Thyroid gland (tissue), 4 donors: ENCODE measurements around the gene RAD51. TPM values are rescaled to one million over a fixed set of nuclear protein-coding genes. Genes with fewer than 3 reads are reported as not detected.
"Not testable (repeated sequence)": the region's sequence is repeated elsewhere in the genome, so short reads cannot be mapped to it uniquely, and the experiment has no call there.

ENCODE experiments used
- DNase-seq, 2 donors: peaks; one replicate each; pipeline ENCODE4 v3.0.0-alpha.2; 2019
- H3K27ac ChIP-seq, 3 donors: fragments of 200-600 bp; sonication (generic); 1 replicate in 2 of 3; 2 replicates in 1 of 3; pipeline ENCODE4 v1.5.1; 2016 to 2019; ENCODE audit warnings: mild to moderate bottlenecking in 1 of 3, moderate library complexity in 1 of 3
- H3K27me3 ChIP-seq: fragments of 200-600 bp; sonication (generic); one replicate; pipeline ENCODE4 v1.5.1; 2019
- H3K36me3 ChIP-seq, 2 donors: fragments of 200-600 bp; sonication (generic); one replicate each; pipeline ENCODE4 v1.5.1; 2016 to 2019
- H3K4me1 ChIP-seq, 2 donors: fragments of 200-600 bp; sonication (generic); one replicate each; pipeline ENCODE4 v1.5.1; 2017 to 2019
- H3K4me3 ChIP-seq, 3 donors: fragments of 200-600 bp; sonication (generic); replicated peaks in 1 of 3; 1 replicate in 2 of 3; 2 replicates in 1 of 3; pipeline ENCODE4 v1.5.1; 2016; ENCODE audit warnings: mild to moderate bottlenecking in 1 of 3
- H3K9me3 ChIP-seq: fragments of 200-600 bp; sonication (generic); one replicate; pipeline ENCODE4 v1.5.1; 2017
- POLR2A ChIP-seq, 2 donors: fragments of 450-650 bp; IDR thresholded peaks; one replicate each; pipeline ENCODE4 v1.6.1; 2017; ENCODE audit warnings: antibody characterized with exemption in 2 of 2, mild to moderate bottlenecking in 2 of 2, moderate library complexity in 1 of 2
- WGBS, 2 donors: methylation state at CpG; one replicate each; pipeline ENCODE4 v1.1.5; 2017; 5-methylcytosine and 5-hydroxymethylcytosine counted together
- intact Hi-C: fragments of 100-400 bp; cut with DNase I; formaldehyde crosslinking; loops from one replicate; pipeline ENCODE4 v1.15.1; 2023
- total RNA-seq, 4 donors: library from RNA; depleted of rRNA; stranded (reverse); fragments of >200 nt; gene quantifications; one replicate each; pipeline ENCODE4 v1.2.3, GENCODE V29; 2016
- TF ChIP-seq, protein P1 (sequence below), 6 experiments: fragments of 200-600 bp in 3 of 6; fragments of 450-650 bp in 3 of 6; sonication (generic) in 3 of 6; IDR thresholded peaks; one replicate each; pipeline ENCODE4 v1.5.1; 2016 to 2019; ENCODE audit warnings: antibody characterized with exemption in 6 of 6, mild to moderate bottlenecking in 2 of 6, inconsistent platforms in 1 of 6, moderate library complexity in 1 of 6

RAD51 gene
- total RNA-seq = 1 to 10 TPM in 1 of 4 donors, under 1 TPM in 1, not detected in 2; 0.40 to 1.4 TPM

DNA sequence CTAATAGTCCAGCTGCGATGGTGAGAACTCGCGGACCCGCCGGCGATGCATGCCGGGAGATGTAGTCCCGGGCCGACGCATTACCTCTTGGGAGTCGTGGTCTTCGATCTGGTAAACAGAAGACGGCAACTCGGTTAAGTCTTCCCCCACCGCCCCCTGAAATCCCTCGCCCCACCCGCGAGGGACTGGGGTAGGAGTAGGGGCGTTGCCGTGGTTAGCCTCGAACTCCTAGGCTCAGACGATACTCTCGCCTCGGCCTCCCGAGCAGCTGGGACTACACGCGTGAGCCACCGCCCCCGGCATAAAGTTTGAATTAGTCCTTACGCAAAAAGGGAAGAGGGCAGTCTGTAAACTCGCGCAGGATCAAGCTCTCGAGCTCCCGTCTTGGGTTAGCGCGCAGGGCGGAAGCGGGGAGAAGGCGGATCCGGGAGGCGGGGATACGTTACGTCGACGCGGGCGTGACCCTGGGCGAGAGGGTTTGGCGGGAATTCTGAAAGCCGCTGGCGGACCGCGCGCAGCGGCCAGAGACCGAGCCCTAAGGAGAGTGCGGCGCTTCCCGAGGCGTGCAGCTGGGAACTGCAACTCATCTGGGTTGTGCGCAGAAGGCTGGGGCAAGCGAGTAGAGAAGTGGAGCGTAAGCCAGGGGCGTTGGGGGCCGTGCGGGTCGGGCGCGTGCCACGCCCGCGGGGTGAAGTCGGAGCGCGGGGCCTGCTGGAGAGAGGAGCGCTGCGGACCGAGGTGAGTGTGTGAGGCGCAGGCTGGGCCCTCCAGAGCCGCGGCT is at the start of gene RAD51:
Gene RAD51 (plus strand): TSS at position 487 of the 781 bp plus-strand sequence. CDS start 3,585 bp downstream, outside the sequence.
- H3K27me3 ChIP-seq = no peaks in the 10 kb centered on the region
- no peaks in the 10 kb centered on the region for H3K9me3 ChIP-seq
- peak; percentile 89 to 92 for DNase-seq
- H3K4me3 ChIP-seq = peak within 1 kb of the TSS; percentile 33 to 93 (median 68)
- peaks cover 5 to 14% of the 10 kb centered on the region in 2 donors for H3K4me1 ChIP-seq
- TF ChIP-seq POLR2A (IDR thresholded peaks at IDR 0.05) = peak in 1 of 2 donors; percentile 67
- TF ChIP-seq, protein P1, sequence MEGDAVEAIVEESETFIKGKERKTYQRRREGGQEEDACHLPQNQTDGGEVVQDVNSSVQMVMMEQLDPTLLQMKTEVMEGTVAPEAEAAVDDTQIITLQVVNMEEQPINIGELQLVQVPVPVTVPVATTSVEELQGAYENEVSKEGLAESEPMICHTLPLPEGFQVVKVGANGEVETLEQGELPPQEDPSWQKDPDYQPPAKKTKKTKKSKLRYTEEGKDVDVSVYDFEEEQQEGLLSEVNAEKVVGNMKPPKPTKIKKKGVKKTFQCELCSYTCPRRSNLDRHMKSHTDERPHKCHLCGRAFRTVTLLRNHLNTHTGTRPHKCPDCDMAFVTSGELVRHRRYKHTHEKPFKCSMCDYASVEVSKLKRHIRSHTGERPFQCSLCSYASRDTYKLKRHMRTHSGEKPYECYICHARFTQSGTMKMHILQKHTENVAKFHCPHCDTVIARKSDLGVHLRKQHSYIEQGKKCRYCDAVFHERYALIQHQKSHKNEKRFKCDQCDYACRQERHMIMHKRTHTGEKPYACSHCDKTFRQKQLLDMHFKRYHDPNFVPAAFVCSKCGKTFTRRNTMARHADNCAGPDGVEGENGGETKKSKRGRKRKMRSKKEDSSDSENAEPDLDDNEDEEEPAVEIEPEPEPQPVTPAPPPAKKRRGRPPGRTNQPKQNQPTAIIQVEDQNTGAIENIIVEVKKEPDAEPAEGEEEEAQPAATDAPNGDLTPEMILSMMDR (IDR thresholded peaks at IDR 0.05) = no peak
- intact Hi-C loops = no loop called here
- no peaks in the 10 kb centered on the region for H3K36me3 ChIP-seq
- WGBS, 2 donors = 0 to 1% methylated on average over 32 to 62 of the region's 81 CpGs
- H3K27ac ChIP-seq = peak within 1 kb of the TSS; percentile 95 to 99 (median 99)

DNA sequence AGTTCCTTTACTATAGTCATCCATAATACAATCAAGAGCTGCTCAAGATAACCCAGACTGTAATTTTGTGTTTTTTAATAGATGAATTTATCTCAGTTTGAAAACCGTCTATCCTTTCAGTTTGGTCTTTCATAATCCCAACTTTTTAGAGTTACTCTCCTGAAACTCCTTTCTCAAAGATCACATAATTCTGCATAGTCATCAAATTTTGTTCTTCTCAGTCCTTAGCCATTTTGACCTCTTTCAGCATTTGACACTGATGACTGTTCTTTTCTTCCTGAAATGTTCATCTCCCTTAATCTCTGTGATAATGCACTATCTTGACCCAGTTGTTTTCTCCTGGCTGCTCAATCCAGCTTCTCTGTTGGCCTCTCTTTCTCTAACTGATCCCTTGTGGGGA is 47.5 kb upstream of the RAD51 start:
- H3K36me3 ChIP-seq = no peaks in the 10 kb centered on the region
- peaks cover 0 to 3% of the 10 kb centered on the region in 2 donors for H3K4me1 ChIP-seq
- H3K27me3 ChIP-seq = no peaks in the 10 kb centered on the region
- intact Hi-C loops = no loop called here
- no peak for DNase-seq
- H3K9me3 ChIP-seq = no peaks in the 10 kb centered on the region
- 91 to 96% methylated on average over 1 of the region's 1 CpG for WGBS, 2 donors
- H3K27ac ChIP-seq = no peak overlapping the region
- TF ChIP-seq, protein P1 (IDR thresholded peaks at IDR 0.05) = no peak
- TF ChIP-seq POLR2A (IDR thresholded peaks at IDR 0.05) = no peak
- no peak overlapping the region for H3K4me3 ChIP-seq

DNA sequence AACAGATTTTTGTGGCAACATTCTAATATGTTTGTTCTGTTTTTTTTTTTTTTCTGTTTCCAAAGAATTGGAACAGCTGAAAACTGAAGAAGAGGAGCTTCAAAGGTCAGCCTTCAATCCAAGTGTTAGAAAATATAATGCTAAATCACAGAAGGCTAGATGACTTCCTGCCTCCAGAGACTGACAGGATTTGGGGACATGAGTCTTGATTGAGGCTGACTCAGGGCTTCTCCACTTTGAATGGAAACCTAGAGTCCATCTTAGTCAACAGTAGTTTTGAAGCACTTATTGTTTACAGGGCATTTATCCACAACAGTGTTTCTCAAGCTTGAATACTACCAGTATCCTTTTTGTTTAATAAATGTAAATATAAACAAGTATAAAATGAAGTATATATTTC is 44.5 kb upstream of the RAD51 start:
- intact Hi-C loops = no loop called here
- H3K4me1 ChIP-seq = peaks cover 0 to under 1% of the 10 kb centered on the region in 2 donors
- H3K36me3 ChIP-seq = no peaks in the 10 kb centered on the region
- H3K9me3 ChIP-seq = no peaks in the 10 kb centered on the region
- no peak for DNase-seq
- no peak for TF ChIP-seq POLR2A (IDR thresholded peaks at IDR 0.05)
- TF ChIP-seq, protein P1 (IDR thresholded peaks at IDR 0.05) = no peak
- H3K27me3 ChIP-seq = no peaks in the 10 kb centered on the region
- no peak overlapping the region for H3K27ac ChIP-seq
- no peak overlapping the region for H3K4me3 ChIP-seq

DNA sequence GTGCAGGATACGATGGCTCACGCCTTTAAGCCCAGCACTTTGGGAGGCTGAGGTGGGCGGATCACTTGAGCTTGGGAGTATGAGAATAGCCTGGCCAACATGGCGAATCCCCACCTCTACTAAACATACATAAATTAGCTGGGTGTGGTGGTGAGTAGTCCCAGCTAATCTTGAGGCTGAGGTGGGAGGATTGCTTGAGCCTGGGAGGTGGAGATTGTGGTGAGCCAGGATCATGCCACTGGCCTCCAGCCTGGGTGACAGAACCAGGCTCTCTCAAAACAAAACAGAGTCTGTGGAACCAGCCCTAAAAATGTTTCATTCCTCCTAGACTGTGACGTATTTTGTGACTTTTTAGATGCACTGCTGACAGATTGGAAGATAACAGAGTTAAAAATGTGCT is 34.3 kb upstream of the RAD51 start:
- H3K36me3 ChIP-seq = no peaks in the 10 kb centered on the region
- no peaks in the 10 kb centered on the region for H3K4me1 ChIP-seq
- H3K27ac ChIP-seq = no peak overlapping the region
- no peaks in the 10 kb centered on the region for H3K9me3 ChIP-seq
- WGBS, 2 donors = 93 to 97% methylated on average over 5 of the region's 5 CpGs
- intact Hi-C loops = no loop called here
- TF ChIP-seq POLR2A (IDR thresholded peaks at IDR 0.05) = no peak
- no peaks in the 10 kb centered on the region for H3K27me3 ChIP-seq
- no peak for DNase-seq
- H3K4me3 ChIP-seq = no peak overlapping the region

DNA sequence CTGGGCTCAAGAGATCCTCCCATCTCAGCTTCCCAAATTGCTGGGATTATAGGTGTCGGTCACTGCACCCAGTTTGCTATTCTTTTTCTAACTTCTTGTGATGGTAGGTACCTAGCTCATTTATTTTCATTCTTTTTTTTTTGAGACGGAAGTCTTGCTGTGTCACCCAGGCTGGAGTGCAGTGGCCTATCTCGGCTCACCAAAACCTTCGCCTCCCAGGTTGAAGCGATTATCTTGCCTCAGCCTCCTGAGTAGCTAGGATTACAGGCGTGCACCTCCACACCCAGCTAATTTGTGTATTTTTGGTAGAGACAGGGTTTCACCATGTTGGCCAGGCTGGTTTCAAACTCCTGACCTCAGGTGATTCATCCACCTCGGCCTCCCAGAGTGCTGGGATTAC is 30.1 kb upstream of the RAD51 start:
- 97% methylated on average over 7 of the region's 7 CpGs for WGBS, 2 donors
- no peak for DNase-seq
- no peaks in the 10 kb centered on the region for H3K36me3 ChIP-seq
- TF ChIP-seq, protein P1 (IDR thresholded peaks at IDR 0.05) = no peak
- no peak for TF ChIP-seq POLR2A (IDR thresholded peaks at IDR 0.05)
- H3K27ac ChIP-seq = no peak overlapping the region
- no peak overlapping the region for H3K4me3 ChIP-seq
- intact Hi-C loops = no loop called here
- no peaks in the 10 kb centered on the region for H3K9me3 ChIP-seq
- H3K27me3 ChIP-seq = no peaks in the 10 kb centered on the region
- H3K4me1 ChIP-seq = no peaks in the 10 kb centered on the region

DNA sequence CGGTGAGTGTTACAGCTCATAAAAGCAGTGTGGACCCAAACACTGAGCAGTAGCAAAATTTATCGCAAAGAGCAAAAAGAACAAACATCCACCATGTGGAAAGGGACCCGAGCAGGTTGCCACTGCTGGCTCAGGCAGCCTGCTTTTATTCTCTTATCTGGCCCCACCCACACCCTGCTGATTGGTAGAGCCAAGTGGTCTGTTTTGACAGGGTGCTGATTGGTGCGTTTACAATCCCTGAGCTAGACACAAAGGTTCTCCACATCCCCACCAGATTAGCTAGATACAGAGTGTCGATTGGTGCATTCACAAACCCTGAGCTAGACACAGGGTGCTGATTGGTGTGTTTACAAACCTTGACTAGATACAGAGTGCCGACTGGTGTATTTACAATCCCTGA is 18.7 kb upstream of the RAD51 start:
- DNase-seq, intact Hi-C loops, H3K27me3 ChIP-seq, H3K4me3 ChIP-seq, H3K36me3 ChIP-seq, H3K27ac ChIP-seq, H3K4me1 ChIP-seq, H3K9me3 ChIP-seq: not testable (repeated sequence)
- 89 to 93% methylated on average over 6 of the region's 6 CpGs for WGBS, 2 donors

DNA sequence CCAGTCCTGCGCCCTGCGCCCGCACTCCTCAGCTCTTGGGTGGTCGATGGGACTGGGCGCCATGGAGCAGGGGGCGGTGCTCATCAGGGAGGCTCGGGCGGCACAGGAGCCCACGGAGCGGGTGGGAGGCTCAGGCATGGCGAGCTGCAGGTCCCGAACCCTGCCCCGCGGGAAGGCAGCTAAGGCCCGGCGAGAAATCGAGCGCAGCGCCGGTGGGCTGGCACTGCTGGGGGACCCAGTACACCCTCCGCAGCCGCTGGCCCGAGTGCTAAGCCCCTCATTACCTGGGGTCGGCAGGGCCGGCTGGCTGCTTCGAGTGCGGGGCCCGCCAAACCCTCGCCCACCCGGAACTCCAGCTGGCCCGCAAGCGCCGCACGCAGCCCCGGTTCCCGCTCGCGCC is 18.1 kb upstream of the RAD51 start:
- intact Hi-C loops, H3K4me1 ChIP-seq, H3K27me3 ChIP-seq, DNase-seq, H3K36me3 ChIP-seq, H3K9me3 ChIP-seq, H3K27ac ChIP-seq, H3K4me3 ChIP-seq: not testable (repeated sequence)
- WGBS, 2 donors = 93% methylated on average over 19 of the region's 38 CpGs; no CpG with 5 or more reads in 1 of the 2 donors
